K562 (cell line): Measurements from ENCODE around the gene DSC1. TPM values are rescaled to one million over a fixed set of nuclear protein-coding genes. Genes with fewer than 3 reads are reported as not detected.

Experiments used
- CHD1 ChIP-seq: fragments of 200-600 bp; sonication (generic); IDR thresholded peaks from one replicate; pipeline ENCODE4 v1.6.1; 2012; ENCODE audit warnings: mild to moderate bottlenecking, moderate library complexity, low read length, inconsistent platforms
- DIDO1 ChIP-seq: fragments of 450-650 bp; IDR thresholded peaks from 2 replicates; pipeline ENCODE4 v1.6.1; 2016; ENCODE audit warnings: low read depth, missing biosample characterization, missing genetic modification characterization
- EHMT2 ChIP-seq: fragments of 450-650 bp; IDR thresholded peaks from 2 replicates; pipeline ENCODE4 v1.6.1; 2018; ENCODE audit warnings: antibody characterized with exemption
- FOXK1 ChIP-seq: sonication (generic); formaldehyde crosslinking; IDR thresholded peaks from 2 replicates; pipeline ENCODE4 v1.8.0; 2022; ENCODE audit warnings: missing genetic modification reagents, mild to moderate bottlenecking, borderline replicate concordance
- MAFK ChIP-seq: IDR thresholded peaks from 2 replicates; pipeline ENCODE4 v1.6.1; 2011; ENCODE audit warnings: low read length, improper control_type of control experiment
- NR0B1 ChIP-seq: fragments of 450-650 bp; IDR thresholded peaks from one replicate; pipeline ENCODE4 v1.6.1; 2018; ENCODE audit warnings: mild to moderate bottlenecking, moderate library complexity; ENCODE audit not compliant: partially characterized antibody
- PHTF2 ChIP-seq: fragments of 250-450 bp; sonication (Bioruptor Pico); IDR thresholded peaks from 2 replicates; pipeline ENCODE4 v1.5.0; 2021; ENCODE audit warnings: mild to moderate bottlenecking
- PML ChIP-seq: IDR thresholded peaks from 2 replicates; pipeline ENCODE4 v1.6.1; 2012; ENCODE audit warnings: low read length, inconsistent platforms
- POLR2AphosphoS5 ChIP-seq: IDR thresholded peaks from 2 replicates; pipeline ENCODE4 v1.6.1; 2011; ENCODE audit warnings: mild to moderate bottlenecking, low read depth, low read length, moderate library complexity; ENCODE audit not compliant: control insufficient read depth, insufficient read depth
- PPARD ChIP-seq: fragments of 250-450 bp; sonication (Bioruptor Pico); IDR thresholded peaks from 2 replicates; pipeline ENCODE4 v1.8.0; 2022; ENCODE audit warnings: inconsistent platforms, mild to moderate bottlenecking, moderate library complexity
- TRIM24 ChIP-seq, 2 experiments: fragments of 450-650 bp; IDR thresholded peaks; 2 replicates each; pipeline ENCODE4 v1.6.1; 2016
- ZBTB26 ChIP-seq: fragments of 450-650 bp; formaldehyde crosslinking; IDR thresholded peaks from 2 replicates; pipeline ENCODE4 v1.4.0; 2022; ENCODE audit warnings: missing genetic modification characterization
- ZNF561 ChIP-seq: fragments of 450-650 bp; formaldehyde crosslinking; conservative IDR thresholded peaks from 2 replicates; pipeline ENCODE4 v1.4.0; 2020; ENCODE audit warnings: mild to moderate bottlenecking, moderate library complexity
- polyA plus RNA-seq, 8 experiments: library from polyadenylated mRNA; depleted of rRNA in 4 of 8; stranded (reverse) in 5 of 8; unstranded in 3 of 8; fragments of >200 nt; fragmentation: Nextera tagmentation in 2 of 8; fragmentation: Illumina TruSeq in 1 of 8; extraction: Ambion mirVana in 2 of 8; extraction: Trizol in 1 of 8; gene quantifications; 2 replicates each; pipeline versions ENCODE4 v1.2.1 to v1.2.3, GENCODE V29; 2011 to 2014; ENCODE audit warnings: inconsistent platforms in 1 of 8, missing spikeins in 1 of 8
- total RNA-seq, 7 experiments: library from RNA; depleted of rRNA in 6 of 7; stranded (reverse); fragments of >200 nt in 6 of 7; fragmentation: Illumina TruSeq in 2 of 7; extraction: Trizol in 2 of 7; gene quantifications; 2 replicates each; pipeline versions ENCODE4 v1.2.1 to v1.2.3, GENCODE V29; 2011 to 2021; ENCODE audit warnings: low replicate concordance in 1 of 7
- TF ChIP-seq, protein P1 (sequence below): fragments of 250-450 bp; sonication (Bioruptor Pico); IDR thresholded peaks from 2 replicates; pipeline ENCODE4 v1.8.0; 2021; ENCODE audit warnings: moderate library complexity, mild to moderate bottlenecking, inconsistent platforms
- TF ChIP-seq, protein P2 (sequence below): fragments of 250-450 bp; sonication (Bioruptor Pico); IDR thresholded peaks from 2 replicates; pipeline ENCODE4 v1.5.0; 2021
- TF ChIP-seq, protein P3 (sequence below): sonication (generic); formaldehyde crosslinking; IDR thresholded peaks from 2 replicates; pipeline ENCODE4 v1.8.1; 2023; ENCODE audit warnings: missing genetic modification reagents, mild to moderate bottlenecking, borderline replicate concordance

Gene DSC1
- total and polyA plus RNA-seq, 9 of the 15 experiments (the other 6 are each of a cell fraction or from before 2014, with no cell fraction given) = 0.04 to 0.07 (median 0.05) TPM; not detected in 4

DNA sequence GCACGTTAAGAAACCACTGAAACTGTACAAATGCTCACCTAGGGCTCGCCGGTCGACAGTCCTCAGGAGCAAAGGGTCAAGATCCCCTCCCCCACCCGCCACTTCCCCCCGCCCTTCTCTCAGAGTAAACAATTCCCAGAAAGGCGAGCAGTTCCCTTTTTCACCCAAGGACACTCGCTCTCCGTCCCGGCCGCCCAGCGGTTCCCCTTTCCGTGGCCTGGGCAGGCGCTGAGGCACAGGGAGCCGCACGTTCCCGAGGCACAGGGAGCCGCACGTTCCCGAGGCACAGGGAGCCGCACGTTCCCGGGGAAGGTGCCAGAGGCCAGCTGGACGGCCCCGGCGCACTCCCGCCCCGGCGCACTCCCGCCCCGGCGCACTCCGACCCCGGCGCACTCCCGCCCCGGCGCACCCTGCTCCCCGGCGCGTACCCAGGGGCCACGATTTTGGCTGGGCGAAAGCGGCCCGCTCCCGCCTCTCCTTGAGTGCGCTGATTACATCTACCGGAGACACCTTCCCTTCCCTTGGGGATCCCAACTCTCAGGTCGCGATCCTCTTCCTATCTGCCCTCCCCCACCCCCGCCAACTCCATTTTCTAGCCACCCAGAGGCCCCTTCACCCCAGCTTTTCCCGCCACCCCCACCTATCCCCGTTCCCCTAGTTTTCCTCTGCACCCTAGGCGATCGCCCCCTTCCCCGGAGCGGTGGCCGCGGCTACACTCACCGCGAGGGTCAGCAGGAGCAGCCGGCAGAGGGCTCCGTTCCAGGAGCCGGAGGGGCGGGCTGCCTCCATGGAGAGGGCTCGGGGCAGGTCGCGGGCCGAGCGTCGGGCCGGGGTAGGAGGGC, 61.3 kb downstream of the DSC1 start (continued):
- TF ChIP-seq ZBTB26 (CRISPR knock-in tag) = no peak
- no peak for TF ChIP-seq FOXK1 (CRISPR knock-in tag)
- TF ChIP-seq EHMT2 = no peak
- no peak for TF ChIP-seq PPARD
- TF ChIP-seq TRIM24 (IDR thresholded peaks at IDR 0.05) = no peak
- no peak for TF ChIP-seq NR0B1
- TF ChIP-seq, protein P1, sequence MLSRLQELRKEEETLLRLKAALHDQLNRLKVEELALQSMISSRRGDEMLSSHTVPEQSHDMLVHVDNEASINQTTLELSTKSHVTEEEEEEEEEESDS = no peak
- no peak for TF ChIP-seq ZNF561 (CRISPR knock-in tag)
- no peak for TF ChIP-seq PHTF2 (CRISPR knock-in tag)
- peak; percentile 81 for TF ChIP-seq POLR2AphosphoS5
- TF ChIP-seq, protein P2, sequence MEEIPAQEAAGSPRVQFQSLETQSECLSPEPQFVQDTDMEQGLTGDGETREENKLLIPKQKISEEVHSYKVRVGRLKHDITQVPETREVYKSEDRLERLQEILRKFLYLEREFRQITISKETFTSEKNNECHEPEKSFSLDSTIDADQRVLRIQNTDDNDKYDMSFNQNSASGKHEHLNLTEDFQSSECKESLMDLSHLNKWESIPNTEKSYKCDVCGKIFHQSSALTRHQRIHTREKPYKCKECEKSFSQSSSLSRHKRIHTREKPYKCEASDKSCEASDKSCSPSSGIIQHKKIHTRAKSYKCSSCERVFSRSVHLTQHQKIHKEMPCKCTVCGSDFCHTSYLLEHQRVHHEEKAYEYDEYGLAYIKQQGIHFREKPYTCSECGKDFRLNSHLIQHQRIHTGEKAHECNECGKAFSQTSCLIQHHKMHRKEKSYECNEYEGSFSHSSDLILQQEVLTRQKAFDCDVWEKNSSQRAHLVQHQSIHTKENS (CRISPR knock-in tag) = no peak
- TF ChIP-seq, protein P3, sequence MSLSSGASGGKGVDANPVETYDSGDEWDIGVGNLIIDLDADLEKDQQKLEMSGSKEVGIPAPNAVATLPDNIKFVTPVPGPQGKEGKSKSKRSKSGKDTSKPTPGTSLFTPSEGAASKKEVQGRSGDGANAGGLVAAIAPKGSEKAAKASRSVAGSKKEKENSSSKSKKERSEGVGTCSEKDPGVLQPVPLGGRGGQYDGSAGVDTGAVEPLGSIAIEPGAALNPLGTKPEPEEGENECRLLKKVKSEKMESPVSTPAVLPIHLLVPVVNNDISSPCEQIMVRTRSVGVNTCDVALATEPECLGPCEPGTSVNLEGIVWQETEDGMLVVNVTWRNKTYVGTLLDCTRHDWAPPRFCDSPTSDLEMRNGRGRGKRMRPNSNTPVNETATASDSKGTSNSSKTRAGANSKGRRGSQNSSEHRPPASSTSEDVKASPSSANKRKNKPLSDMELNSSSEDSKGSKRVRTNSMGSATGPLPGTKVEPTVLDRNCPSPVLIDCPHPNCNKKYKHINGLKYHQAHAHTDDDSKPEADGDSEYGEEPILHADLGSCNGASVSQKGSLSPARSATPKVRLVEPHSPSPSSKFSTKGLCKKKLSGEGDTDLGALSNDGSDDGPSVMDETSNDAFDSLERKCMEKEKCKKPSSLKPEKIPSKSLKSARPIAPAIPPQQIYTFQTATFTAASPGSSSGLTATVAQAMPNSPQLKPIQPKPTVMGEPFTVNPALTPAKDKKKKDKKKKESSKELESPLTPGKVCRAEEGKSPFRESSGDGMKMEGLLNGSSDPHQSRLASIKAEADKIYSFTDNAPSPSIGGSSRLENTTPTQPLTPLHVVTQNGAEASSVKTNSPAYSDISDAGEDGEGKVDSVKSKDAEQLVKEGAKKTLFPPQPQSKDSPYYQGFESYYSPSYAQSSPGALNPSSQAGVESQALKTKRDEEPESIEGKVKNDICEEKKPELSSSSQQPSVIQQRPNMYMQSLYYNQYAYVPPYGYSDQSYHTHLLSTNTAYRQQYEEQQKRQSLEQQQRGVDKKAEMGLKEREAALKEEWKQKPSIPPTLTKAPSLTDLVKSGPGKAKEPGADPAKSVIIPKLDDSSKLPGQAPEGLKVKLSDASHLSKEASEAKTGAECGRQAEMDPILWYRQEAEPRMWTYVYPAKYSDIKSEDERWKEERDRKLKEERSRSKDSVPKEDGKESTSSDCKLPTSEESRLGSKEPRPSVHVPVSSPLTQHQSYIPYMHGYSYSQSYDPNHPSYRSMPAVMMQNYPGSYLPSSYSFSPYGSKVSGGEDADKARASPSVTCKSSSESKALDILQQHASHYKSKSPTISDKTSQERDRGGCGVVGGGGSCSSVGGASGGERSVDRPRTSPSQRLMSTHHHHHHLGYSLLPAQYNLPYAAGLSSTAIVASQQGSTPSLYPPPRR (CRISPR knock-in tag) = no peak
- TF ChIP-seq DIDO1 = no peak
- peak; percentile 52; the same call in 1 of the 2 replicates for TF ChIP-seq PML
- TF ChIP-seq CHD1 = peak; percentile 66
- TF ChIP-seq MAFK = no peak
